GM18511 (cell line): Measurements from ENCODE around the gene ENTREP3.

Experiments used
- ATAC-seq: cut with Tn5 transposase; IDR thresholded peaks from one replicate; pipeline ENCODE4 v1.9.1; 2021; ENCODE audit warnings: mild to moderate bottlenecking, moderate library complexity; ENCODE audit not compliant: unreplicated experiment

The ENTREP3 gene

GRCh38 chr1:155202731-155203515 is 52.4 kb downstream of the ENTREP3 start:
- no peak for ATAC-seq

GRCh38 chr1:155202198-155202597 is 53.1 kb downstream of the ENTREP3 start:
- ATAC-seq = no peak

GRCh38 chr1:155200920-155201319 is 54.4 kb downstream of the ENTREP3 start:
- ATAC-seq = no peak

GRCh38 chr1:155199792-155200191 is 55.5 kb downstream of the ENTREP3 start:
- ATAC-seq = no peak

- ATAC-seq = no peak
Measured at GRCh38 chr1:155198547-155198906, 56.8 kb downstream of the ENTREP3 start.

- no peak for ATAC-seq
Measured at GRCh38 chr1:155197901-155198546, 57.3 kb downstream of the ENTREP3 start.
